HepG2 (cell line): Measurements from ENCODE around the gene CCDC117. TPM values are rescaled to one million over a fixed set of nuclear protein-coding genes. Genes with fewer than 3 reads are reported as not detected.

ENCODE experiments used
- CHCHD3 ChIP-seq: sonication (generic); formaldehyde crosslinking; IDR thresholded peaks from 2 replicates; pipeline ENCODE4 v1.8.0; 2022; ENCODE audit warnings: mild to moderate bottlenecking, missing genetic modification reagents, moderate library complexity
- DR1 ChIP-seq: sonication (generic); formaldehyde crosslinking; IDR thresholded peaks from 2 replicates; pipeline ENCODE4 v1.8.0; 2021; ENCODE audit warnings: mild to moderate bottlenecking, missing genetic modification reagents, inconsistent platforms
- FOSL2 ChIP-seq: sonication (generic); formaldehyde crosslinking; IDR thresholded peaks from 2 replicates; pipeline ENCODE4 v1.4.0; 2020; ENCODE audit warnings: missing genetic modification reagents
- GFI1 ChIP-seq: sonication (generic); formaldehyde crosslinking; IDR thresholded peaks from 2 replicates; pipeline ENCODE4 v1.5.0; 2020; ENCODE audit warnings: missing genetic modification reagents, mild to moderate bottlenecking, borderline replicate concordance
- HMGA1 ChIP-seq: sonication (generic); formaldehyde crosslinking; conservative IDR thresholded peaks from 2 replicates; pipeline ENCODE4 v1.4.0; 2020; ENCODE audit warnings: missing genetic modification reagents
- HOXA5 ChIP-seq: sonication (generic); formaldehyde crosslinking; IDR thresholded peaks from 2 replicates; pipeline ENCODE4 v1.4.0; 2020; ENCODE audit warnings: missing genetic modification reagents
- KAT2B ChIP-seq: fragments of 150-350 bp; IDR thresholded peaks from 2 replicates; pipeline ENCODE4 v1.6.1; 2014; ENCODE audit warnings: low read depth, low read length, borderline replicate concordance
- PHF21A ChIP-seq: sonication (generic); formaldehyde crosslinking; IDR thresholded peaks from 2 replicates; pipeline ENCODE4 v1.5.0; 2020; ENCODE audit warnings: mild to moderate bottlenecking, missing genetic modification reagents
- PHF8 ChIP-seq: sonication (generic); formaldehyde crosslinking; IDR thresholded peaks from 2 replicates; pipeline ENCODE4 v1.5.0; 2020; ENCODE audit warnings: missing genetic modification reagents
- ZFP1 ChIP-seq: IDR thresholded peaks from 2 replicates; pipeline ENCODE4 v1.6.1; 2016
- ZNF205 ChIP-seq: IDR thresholded peaks from 2 replicates; pipeline ENCODE4 v1.6.1; 2018; ENCODE audit warnings: missing biosample characterization, missing genetic modification reagents
- ZNF460 ChIP-seq: sonication (generic); formaldehyde crosslinking; IDR thresholded peaks from 2 replicates; pipeline ENCODE4 v1.5.1; 2020; ENCODE audit warnings: missing genetic modification reagents, mild to moderate bottlenecking, borderline replicate concordance
- ZSCAN31 ChIP-seq: sonication (generic); formaldehyde crosslinking; IDR thresholded peaks from 2 replicates; pipeline ENCODE4 v1.5.0; 2020; ENCODE audit warnings: low read depth, mild to moderate bottlenecking, missing genetic modification reagents
- polyA plus RNA-seq, 8 experiments: library from polyadenylated mRNA; depleted of rRNA in 3 of 8; stranded (reverse) in 7 of 8; unstranded in 1 of 8; fragments of >200 nt; fragmentation: Illumina TruSeq in 4 of 8; extraction: Trizol in 4 of 8; gene quantifications; 2 replicates each; pipeline versions ENCODE4 v1.2.1 to v1.2.3, GENCODE V29; 2011 to 2016; ENCODE audit warnings: low read depth in 4 of 8, missing spikeins in 1 of 8, mixed read lengths in 1 of 8; ENCODE audit not compliant: insufficient read depth in 1 of 8
- total RNA-seq, 5 experiments: library from RNA; depleted of rRNA; stranded (reverse); fragments of >200 nt; fragmentation: Illumina TruSeq; extraction: Trizol; gene quantifications; 2 replicates each; pipeline ENCODE4 v1.2.3, GENCODE V29; 2016; ENCODE audit warnings: low read depth in 1 of 5
- TF ChIP-seq, protein P1 (sequence below): sonication (generic); formaldehyde crosslinking; IDR thresholded peaks from 2 replicates; pipeline ENCODE4 v1.4.0; 2020; ENCODE audit warnings: mild to moderate bottlenecking, missing genetic modification reagents
- TF ChIP-seq, protein P2 (sequence below): IDR thresholded peaks from 2 replicates; pipeline ENCODE4 v1.6.1; 2016; ENCODE audit warnings: low read depth, control low read depth
- TF ChIP-seq, protein P3 (sequence below): sonication (generic); formaldehyde crosslinking; IDR thresholded peaks from 2 replicates; pipeline ENCODE4 v1.4.0; 2020; ENCODE audit warnings: low read depth, mild to moderate bottlenecking, missing genetic modification reagents
- TF ChIP-seq, protein P4 (sequence below): sonication (generic); formaldehyde crosslinking; IDR thresholded peaks from 2 replicates; pipeline ENCODE4 v1.5.1; 2020; ENCODE audit warnings: missing genetic modification reagents, mild to moderate bottlenecking, borderline replicate concordance
- TF ChIP-seq, protein P5 (sequence below): sonication (generic); formaldehyde crosslinking; IDR thresholded peaks from 2 replicates; pipeline ENCODE4 v1.5.0; 2020; ENCODE audit warnings: missing genetic modification reagents
- TF ChIP-seq, protein P6 (sequence below): IDR thresholded peaks from 2 replicates; pipeline ENCODE4 v1.6.1; 2016; ENCODE audit warnings: low read depth

Gene CCDC117
- total and polyA plus RNA-seq, 2 of the 13 experiments (the other 11 are each of a cell fraction or from before 2014, with no cell fraction given): 12.6 to 34.2 TPM

DNA sequence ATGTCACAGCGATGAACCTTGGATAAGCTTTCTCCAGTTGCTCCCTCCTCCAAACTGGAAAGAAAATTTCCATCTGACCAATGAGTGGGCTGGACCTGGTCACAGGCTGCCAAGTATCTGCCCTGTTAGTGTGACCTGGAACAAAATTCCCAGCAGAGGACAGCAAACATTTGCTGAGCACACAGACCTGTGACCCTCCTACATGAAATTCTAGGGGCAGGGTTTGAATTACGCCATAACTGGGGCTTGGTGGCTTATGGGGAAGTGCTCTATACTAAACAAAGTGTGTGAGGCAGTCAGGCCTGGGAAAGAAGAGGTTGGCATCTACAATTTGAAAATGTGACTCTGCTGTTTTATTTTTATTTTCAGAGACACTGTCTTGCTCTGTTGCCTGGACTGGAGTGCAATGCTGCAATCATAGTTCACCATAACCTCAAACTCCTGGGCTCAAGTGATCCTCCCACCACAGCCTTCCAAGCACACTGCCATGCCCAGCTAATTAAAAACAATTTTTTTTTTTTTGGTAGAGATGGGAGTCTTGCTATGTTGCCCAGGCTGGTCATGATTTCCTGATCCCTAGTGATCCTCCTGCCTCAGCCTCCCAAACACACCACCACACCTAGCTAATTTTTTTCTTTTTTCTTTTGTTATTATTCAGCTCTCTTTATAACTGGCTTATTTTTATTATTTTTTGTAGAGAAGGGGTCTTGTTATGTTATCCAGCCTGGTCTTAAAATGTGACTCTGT is 41.5 kb downstream of the CCDC117 start (continued):
- TF ChIP-seq, protein P1, sequence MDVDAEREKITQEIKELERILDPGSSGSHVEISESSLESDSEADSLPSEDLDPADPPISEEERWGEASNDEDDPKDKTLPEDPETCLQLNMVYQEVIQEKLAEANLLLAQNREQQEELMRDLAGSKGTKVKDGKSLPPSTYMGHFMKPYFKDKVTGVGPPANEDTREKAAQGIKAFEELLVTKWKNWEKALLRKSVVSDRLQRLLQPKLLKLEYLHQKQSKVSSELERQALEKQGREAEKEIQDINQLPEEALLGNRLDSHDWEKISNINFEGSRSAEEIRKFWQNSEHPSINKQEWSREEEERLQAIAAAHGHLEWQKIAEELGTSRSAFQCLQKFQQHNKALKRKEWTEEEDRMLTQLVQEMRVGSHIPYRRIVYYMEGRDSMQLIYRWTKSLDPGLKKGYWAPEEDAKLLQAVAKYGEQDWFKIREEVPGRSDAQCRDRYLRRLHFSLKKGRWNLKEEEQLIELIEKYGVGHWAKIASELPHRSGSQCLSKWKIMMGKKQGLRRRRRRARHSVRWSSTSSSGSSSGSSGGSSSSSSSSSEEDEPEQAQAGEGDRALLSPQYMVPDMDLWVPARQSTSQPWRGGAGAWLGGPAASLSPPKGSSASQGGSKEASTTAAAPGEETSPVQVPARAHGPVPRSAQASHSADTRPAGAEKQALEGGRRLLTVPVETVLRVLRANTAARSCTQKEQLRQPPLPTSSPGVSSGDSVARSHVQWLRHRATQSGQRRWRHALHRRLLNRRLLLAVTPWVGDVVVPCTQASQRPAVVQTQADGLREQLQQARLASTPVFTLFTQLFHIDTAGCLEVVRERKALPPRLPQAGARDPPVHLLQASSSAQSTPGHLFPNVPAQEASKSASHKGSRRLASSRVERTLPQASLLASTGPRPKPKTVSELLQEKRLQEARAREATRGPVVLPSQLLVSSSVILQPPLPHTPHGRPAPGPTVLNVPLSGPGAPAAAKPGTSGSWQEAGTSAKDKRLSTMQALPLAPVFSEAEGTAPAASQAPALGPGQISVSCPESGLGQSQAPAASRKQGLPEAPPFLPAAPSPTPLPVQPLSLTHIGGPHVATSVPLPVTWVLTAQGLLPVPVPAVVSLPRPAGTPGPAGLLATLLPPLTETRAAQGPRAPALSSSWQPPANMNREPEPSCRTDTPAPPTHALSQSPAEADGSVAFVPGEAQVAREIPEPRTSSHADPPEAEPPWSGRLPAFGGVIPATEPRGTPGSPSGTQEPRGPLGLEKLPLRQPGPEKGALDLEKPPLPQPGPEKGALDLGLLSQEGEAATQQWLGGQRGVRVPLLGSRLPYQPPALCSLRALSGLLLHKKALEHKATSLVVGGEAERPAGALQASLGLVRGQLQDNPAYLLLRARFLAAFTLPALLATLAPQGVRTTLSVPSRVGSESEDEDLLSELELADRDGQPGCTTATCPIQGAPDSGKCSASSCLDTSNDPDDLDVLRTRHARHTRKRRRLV (CRISPR knock-in tag): 0 out of 2 replicates have a peak, but pooled peaks have one; percentile 23
- TF ChIP-seq, protein P2, sequence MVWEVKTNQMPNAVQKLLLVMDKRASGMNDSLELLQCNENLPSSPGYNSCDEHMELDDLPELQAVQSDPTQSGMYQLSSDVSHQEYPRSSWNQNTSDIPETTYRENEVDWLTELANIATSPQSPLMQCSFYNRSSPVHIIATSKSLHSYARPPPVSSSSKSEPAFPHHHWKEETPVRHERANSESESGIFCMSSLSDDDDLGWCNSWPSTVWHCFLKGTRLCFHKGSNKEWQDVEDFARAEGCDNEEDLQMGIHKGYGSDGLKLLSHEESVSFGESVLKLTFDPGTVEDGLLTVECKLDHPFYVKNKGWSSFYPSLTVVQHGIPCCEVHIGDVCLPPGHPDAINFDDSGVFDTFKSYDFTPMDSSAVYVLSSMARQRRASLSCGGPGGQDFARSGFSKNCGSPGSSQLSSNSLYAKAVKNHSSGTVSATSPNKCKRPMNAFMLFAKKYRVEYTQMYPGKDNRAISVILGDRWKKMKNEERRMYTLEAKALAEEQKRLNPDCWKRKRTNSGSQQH (CRISPR knock-in tag): peak; percentile 76; the same call in 1 of the 2 replicates
- TF ChIP-seq, protein P3, sequence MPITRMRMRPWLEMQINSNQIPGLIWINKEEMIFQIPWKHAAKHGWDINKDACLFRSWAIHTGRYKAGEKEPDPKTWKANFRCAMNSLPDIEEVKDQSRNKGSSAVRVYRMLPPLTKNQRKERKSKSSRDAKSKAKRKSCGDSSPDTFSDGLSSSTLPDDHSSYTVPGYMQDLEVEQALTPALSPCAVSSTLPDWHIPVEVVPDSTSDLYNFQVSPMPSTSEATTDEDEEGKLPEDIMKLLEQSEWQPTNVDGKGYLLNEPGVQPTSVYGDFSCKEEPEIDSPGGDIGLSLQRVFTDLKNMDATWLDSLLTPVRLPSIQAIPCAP (CRISPR knock-in tag): no peak
- TF ChIP-seq PHF8 (CRISPR knock-in tag) (peak; percentile 40; the same call in 1 of the 2 replicates), ZSCAN31 (CRISPR knock-in tag) (peak; percentile 76; the same call in 1 of the 2 replicates), DR1 (CRISPR knock-in tag) (peak; percentile 63), HMGA1 (CRISPR knock-in tag) (no peak), GFI1 (CRISPR knock-in tag) (0 out of 2 replicates have a peak, but pooled peaks have one; percentile 25), CHCHD3 (CRISPR knock-in tag) (no peak), FOSL2 (peak; percentile 89), ZFP1 (CRISPR knock-in tag) (0 out of 2 replicates have a peak, but pooled peaks have one; percentile 33), KAT2B (no peak), HOXA5 (peak; percentile 66; the same call in 1 of the 2 replicates), PHF21A (peak; percentile 99), ZNF460 (CRISPR knock-in tag) (no peak), ZNF205 (CRISPR knock-in tag) (0 out of 2 replicates have a peak, but pooled peaks have one; percentile 61)
- TF ChIP-seq, protein P4, sequence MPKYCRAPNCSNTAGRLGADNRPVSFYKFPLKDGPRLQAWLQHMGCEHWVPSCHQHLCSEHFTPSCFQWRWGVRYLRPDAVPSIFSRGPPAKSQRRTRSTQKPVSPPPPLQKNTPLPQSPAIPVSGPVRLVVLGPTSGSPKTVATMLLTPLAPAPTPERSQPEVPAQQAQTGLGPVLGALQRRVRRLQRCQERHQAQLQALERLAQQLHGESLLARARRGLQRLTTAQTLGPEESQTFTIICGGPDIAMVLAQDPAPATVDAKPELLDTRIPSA (CRISPR knock-in tag): no peak
- TF ChIP-seq, protein P5, sequence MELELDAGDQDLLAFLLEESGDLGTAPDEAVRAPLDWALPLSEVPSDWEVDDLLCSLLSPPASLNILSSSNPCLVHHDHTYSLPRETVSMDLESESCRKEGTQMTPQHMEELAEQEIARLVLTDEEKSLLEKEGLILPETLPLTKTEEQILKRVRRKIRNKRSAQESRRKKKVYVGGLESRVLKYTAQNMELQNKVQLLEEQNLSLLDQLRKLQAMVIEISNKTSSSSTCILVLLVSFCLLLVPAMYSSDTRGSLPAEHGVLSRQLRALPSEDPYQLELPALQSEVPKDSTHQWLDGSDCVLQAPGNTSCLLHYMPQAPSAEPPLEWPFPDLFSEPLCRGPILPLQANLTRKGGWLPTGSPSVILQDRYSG (CRISPR knock-in tag): no peak
- TF ChIP-seq, protein P6, sequence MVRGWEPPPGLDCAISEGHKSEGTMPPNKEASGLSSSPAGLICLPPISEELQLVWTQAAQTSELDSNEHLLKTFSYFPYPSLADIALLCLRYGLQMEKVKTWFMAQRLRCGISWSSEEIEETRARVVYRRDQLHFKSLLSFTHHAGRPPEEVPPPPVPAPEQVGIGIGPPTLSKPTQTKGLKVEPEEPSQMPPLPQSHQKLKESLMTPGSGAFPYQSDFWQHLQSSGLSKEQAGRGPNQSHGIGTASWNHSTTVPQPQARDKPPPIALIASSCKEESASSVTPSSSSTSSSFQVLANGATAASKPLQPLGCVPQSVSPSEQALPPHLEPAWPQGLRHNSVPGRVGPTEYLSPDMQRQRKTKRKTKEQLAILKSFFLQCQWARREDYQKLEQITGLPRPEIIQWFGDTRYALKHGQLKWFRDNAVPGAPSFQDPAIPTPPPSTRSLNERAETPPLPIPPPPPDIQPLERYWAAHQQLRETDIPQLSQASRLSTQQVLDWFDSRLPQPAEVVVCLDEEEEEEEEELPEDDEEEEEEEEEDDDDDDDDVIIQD: peak; percentile 73; the same call in 1 of the 2 replicates
